ENCODE data around the gene KY.

KY gene, protein sequence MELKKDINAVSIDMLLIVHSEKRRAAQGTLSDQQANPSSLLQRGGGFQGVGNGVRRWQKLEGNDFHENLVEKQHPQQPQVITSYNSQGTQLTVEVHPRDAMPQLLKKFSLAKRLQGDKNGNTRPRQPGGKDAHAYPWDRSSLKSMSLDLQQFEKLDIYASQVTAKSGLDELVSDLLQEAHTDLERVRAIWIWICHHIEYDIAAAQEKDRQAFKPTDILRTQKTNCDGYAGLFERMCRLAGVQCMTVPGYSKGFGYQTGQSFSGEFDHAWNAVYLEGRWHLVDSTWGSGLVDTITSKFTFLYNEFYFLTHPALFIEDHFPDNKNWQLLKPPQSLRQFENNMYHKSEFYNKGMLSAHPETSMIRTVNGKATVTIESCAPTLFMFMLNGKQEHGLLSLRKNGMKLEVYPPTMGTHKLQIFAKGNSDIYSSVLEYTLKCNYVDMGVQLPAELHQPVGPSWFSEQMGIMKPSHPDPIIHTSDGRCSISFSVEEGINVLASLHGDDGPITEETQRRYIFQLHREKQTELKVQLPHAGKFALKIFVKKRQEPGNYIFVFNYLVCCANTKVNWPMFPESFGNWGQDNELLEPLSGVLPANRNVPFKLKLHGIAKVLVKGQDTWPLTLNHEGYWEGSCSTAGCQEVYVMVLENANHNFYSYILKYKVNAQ

DNA sequence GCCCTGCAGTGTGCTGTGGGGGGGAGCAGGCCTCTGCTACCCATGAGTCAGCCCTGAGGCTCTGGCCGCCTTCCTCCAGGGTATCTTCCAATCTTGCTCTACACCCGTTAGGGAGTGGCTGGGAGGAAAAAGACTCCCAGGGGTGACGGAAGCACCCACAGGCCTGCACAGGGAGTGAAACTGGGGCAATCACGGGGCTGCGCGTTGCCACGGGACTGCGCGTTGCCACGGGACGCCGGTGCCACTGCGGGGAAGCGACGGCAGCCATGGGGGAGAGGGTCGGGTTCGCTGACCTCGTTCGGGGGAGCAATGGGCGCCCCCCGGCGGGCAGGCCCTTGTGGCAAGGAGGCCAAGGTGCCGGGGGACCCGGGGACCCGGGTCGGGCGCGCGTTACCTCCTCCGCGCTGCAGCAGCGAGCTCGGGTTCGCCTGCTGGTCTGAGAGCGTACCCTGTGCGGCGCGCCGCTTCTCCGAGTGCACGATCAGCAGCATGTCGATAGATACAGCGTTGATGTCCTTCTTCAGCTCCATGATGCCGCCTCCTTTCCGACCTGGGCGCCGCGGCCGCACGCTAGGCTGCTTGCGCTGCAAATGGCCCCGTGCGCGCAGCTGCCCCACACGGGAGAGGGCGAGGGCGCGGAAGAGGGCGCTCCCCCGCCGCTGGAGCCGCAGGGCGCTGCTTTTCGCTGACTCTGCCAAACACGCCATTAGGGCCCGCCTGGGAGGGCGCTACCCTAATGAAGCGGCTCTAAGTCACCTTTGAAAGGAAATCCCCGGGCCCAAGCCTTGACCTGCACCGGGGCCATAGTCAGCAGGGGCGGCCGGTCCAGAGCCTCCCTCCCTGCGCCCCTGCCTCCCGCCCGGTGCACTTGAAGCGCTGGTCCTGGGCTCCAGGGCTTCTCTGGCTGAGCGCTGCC lies at the start of gene KY:
KY (minus strand) TSS at position 592 of the 916 bp plus-strand sequence; CDS start at position 530, 62 bp downstream.
- DNase-seq (ENCODE audit: low read depth in 2 of 2): no peak

- no peak for DNase-seq (ENCODE audit: low read depth in 2 of 2)
These were observed 48.9 kb upstream of the KY start for GRCh38 chr3:134699721-134700120.

GRCh38 chr3:134699141-134699711 lies 48.4 kb upstream of the KY start:
- DNase-seq (ENCODE audit: low read depth in 2 of 2): no peak

GRCh38 chr3:134697830-134698689 lies 47.2 kb upstream of the KY start:
- DNase-seq (ENCODE audit: low read depth in 2 of 2): no peak

GRCh38 chr3:134696155-134696554 lies 45.3 kb upstream of the KY start:
- no peak for DNase-seq (ENCODE audit: low read depth in 2 of 2)

- no peak for DNase-seq (ENCODE audit: low read depth in 2 of 2)
These were observed 44.2 kb upstream of the KY start for GRCh38 chr3:134694946-134695543.

GRCh38 chr3:134694466-134694865 lies 43.6 kb upstream of the KY start:
- DNase-seq (ENCODE audit: low read depth in 2 of 2): no peak

GRCh38 chr3:134693804-134694203 lies 43.0 kb upstream of the KY start:
- no peak for DNase-seq (ENCODE audit: low read depth in 2 of 2)

DNA sequence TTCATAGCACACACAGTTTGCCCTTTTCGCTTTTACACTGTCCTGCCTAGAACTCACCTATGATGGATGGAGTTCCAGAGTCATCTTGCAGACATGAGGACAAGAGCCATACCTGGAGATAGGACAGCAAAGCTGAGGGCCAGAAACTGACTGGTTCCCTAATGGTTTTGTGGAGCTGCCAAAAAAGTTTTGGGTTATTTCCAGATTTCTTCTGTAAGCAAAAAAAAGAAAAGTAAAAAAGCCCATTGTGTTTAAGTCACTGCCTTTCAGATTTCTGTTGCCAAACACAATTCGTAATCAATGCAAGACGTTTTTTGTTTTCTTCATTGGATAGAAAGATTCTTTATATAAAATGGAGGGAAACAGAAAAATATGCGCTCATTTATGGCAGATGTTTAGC lies 42.4 kb upstream of the KY start:
- no peak for DNase-seq (ENCODE audit: low read depth in 2 of 2)

DNA sequence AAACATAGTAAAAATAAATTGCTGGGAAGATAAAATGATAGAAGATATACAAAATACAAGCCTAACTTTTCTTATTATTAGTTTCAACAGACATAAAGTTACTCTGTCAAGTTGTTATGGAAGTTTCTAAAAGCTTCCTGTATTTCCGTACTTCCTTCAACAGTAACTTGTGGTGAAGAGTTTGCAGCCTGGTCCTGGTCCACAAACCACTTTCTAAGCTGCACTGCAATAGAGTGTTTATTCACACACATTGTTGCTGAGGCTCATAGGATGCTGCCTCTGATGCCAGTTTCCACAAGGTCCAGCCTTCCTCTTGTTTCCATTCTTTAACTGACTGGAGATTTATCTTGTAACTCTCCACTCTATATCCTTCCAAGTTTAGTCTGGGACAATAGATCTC lies 39.4 kb upstream of the KY start:
- DNase-seq (ENCODE audit: low read depth in 2 of 2): no peak

- DNase-seq (ENCODE audit: low read depth in 2 of 2): no peak
These were observed 36.8 kb upstream of the KY start for GRCh38 chr3:134687642-134688041.

- DNase-seq (ENCODE audit: low read depth in 2 of 2): no peak
These were observed 35.3 kb upstream of the KY start for GRCh38 chr3:134685929-134686802.

DNA sequence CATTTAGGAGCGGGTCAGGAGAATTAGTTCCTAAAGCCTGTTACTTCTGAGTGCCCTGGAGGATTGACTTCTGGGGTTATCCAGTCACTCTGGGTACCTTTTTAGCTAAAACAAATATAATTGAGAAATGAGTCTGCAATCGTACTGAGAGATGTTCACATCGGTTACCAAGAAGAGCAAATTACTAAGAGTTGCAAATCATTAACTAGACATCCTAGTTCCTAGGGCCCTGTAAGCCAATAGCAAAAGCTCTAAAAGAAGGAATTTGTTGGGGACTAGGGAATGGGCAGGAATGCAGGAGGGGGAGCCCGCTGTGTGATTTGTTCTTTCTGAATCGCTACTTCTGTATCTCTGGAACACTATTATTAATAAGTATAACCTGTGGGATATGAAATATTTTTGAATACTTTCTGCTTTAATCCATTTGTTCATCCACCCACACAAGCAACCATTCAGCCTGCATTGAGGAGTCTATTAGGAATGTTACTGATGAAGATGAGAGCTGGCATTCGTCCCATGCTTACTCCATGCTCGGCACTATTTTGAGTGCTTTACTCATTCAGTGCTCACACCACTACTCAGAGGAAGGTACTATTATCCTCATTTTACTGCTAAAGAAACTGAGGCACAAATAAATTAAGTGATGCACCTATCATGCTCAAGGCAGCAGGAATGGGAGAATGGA lies 31.5 kb upstream of the KY start:
- DNase-seq (ENCODE audit: low read depth in 2 of 2): no peak

DNA sequence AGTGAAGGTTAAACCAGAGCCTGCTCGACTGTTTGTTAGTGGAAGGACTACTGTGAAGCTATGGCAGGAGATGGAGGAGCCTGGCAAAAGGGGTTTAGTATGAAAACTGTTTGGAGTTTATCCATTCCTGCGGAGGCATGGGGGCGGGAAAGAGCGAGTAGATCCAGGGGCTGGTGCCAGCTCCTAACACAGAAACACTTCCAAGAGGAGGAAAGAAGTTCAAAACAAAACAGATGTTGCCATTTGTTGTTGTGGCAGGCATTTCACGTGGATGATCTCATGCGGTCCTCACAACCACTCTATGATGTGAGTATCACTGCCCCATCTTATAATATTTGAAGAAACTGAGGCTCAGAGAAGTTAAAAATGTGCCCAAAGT lies 30.7 kb upstream of the KY start:
- no peak for DNase-seq (ENCODE audit: low read depth in 2 of 2)

DNA sequence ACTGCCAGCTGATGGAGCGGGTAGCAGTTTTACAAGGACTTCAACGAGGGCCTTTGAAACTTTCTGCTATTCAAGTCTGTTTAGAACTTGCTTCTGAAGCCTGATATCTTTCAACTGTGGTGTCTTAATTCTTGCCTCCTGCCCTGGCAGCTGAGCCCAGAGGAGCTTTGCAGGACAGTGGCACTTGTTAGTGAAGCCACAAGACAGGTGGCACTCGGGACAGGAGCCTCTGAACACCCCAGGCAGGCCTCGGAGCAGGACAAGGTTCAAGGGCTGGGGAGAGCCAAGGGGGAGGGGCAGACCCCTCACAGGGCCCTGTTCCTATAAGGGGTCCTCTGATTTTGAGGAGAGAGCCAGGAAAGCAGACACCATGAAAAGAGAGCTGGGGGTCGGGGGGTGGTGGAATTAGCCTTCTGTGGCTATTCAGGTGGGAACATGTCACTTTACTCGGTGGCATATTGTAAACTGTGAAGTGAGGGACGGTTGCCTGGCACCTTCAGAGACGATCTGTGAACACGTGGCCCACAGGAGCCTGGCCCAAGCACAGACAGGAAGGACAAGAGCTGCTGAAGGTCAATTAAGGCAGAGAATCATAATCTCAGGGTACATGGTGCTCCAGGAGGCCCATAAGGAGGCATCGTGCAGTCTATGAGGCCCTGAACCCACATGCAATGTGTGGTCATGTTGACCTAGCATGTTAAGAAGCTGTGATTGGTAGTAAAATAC lies 30.1 kb upstream of the KY start:
- DNase-seq (ENCODE audit: low read depth in 2 of 2): no peak

- DNase-seq (ENCODE audit: low read depth in 2 of 2): no peak
These were observed 27.1 kb upstream of the KY start for GRCh38 chr3:134677987-134678308.

- DNase-seq (ENCODE audit: low read depth in 2 of 2): no peak
These were observed 26.6 kb upstream of the KY start for GRCh38 chr3:134677196-134677986.
